HCT116 (cell line): Measurements from ENCODE around the gene INSRR. TPM values are rescaled to one million over a fixed set of nuclear protein-coding genes. Genes with fewer than 3 reads are reported as not detected.

ENCODE experiments used
- ATAC-seq: fragments of 200-7000 bp; cut with Tn5 transposase; 2 replicates; pipeline ENCODE4 v1.9.1; 2020; ENCODE audit warnings: mild to moderate bottlenecking, moderate library complexity
- BruUV-seq: library from RNA; stranded (reverse); fragments of 400-500 nt; replicated peaks from 2 replicates; lab custom pipeline; 2021; lab: Mats Ljungman, UMichigan
- CTCF ChIA-PET: fragments of 300-600 bp; sonication (Branson Sonifier 250); formaldehyde crosslinking; loops from one replicate; lab custom pipeline; 2021; ENCODE audit warnings: antibody characterized with exemption; lab: Charles Lee
- POLR2A ChIA-PET: fragments of 300-600, 350-600 bp; sonication (Branson Sonifier 250); formaldehyde crosslinking; loops from one replicate; lab custom pipeline; 2021; ENCODE audit warnings: antibody characterized with exemption; lab: Charles Lee
- RAD21 ChIA-PET, 2 experiments: fragments of 300-600 bp; sonication (Branson Sonifier 250); formaldehyde crosslinking; loops; one replicate each; lab custom pipeline; 2023; ENCODE audit warnings: low total read pairs in 2 of 2; ENCODE audit not compliant: uncharacterized antibody in 2 of 2, unreplicated experiment in 2 of 2, low non-redundant PET in 1 of 2; lab: Charles Lee
- DNase-seq: peaks from one replicate; pipeline ENCODE4 v3.0.0-alpha.2; 2010; ENCODE audit warnings: low read depth, low spot score
- H2AFZ ChIP-seq: fragments of 200-600 bp; shearing (Covaris generic), sonication (generic); 2 replicates; pipeline ENCODE4 v1.6.1; 2017; ENCODE audit warnings: low read depth, mixed run types, mixed read lengths, antibody characterized with exemption, low read length; ENCODE audit not compliant: poor library complexity, severe bottlenecking
- H3K27ac ChIP-seq: 2 replicates; pipeline ENCODE4 v1.5.1; 2012; ENCODE audit warnings: low read depth, low read length
- H3K27me3 ChIP-seq: fragments of 200-600 bp; sonication (generic); 2 replicates; pipeline ENCODE4 v1.6.1; 2016; ENCODE audit warnings: mixed run types, low read length, mixed read lengths; ENCODE audit not compliant: insufficient read depth
- H3K36me3 ChIP-seq, 2 experiments: fragments of 200-500 bp in 1 of 2; fragments of 200-600 bp in 1 of 2; sonication (Bioruptor generic) in 1 of 2; sonication (generic) in 1 of 2; 2 replicates each; pipeline versions ENCODE4 v1.5.1 to v1.6.1; 2014 to 2016; ENCODE audit warnings: low read length in 2 of 2, inconsistent platforms in 1 of 2, mixed read lengths in 1 of 2, mixed run types in 1 of 2; ENCODE audit not compliant: insufficient read depth in 2 of 2, control insufficient read depth in 1 of 2
- H3K4me1 ChIP-seq, 2 experiments: fragments of 200-600 bp in 1 of 2; sonication (generic) in 1 of 2; 2 replicates each; pipeline versions ENCODE4 v1.5.1 to v1.6.1; 2012 to 2017; ENCODE audit warnings: low read length in 2 of 2, inconsistent platforms in 1 of 2, mild to moderate bottlenecking in 1 of 2, mixed read lengths in 1 of 2, mixed run types in 1 of 2, moderate library complexity in 1 of 2; ENCODE audit not compliant: insufficient read depth in 2 of 2, control insufficient read depth in 1 of 2
- H3K4me2 ChIP-seq: fragments of 200-600 bp; sonication (generic); 2 replicates; pipeline ENCODE4 v1.6.1; 2017; ENCODE audit warnings: mixed run types, low read length, mixed read lengths
- H3K4me3 ChIP-seq, 2 experiments: fragments of 200-600 bp in 1 of 2; sonication (generic) in 1 of 2; replicated peaks in 1 of 2; 2 replicates each; pipeline ENCODE4 v1.5.1; 2011 to 2016; ENCODE audit warnings: low read length in 2 of 2, control low read depth in 1 of 2, low read depth in 1 of 2, mild to moderate bottlenecking in 1 of 2, mixed read lengths in 1 of 2, mixed run types in 1 of 2
- H3K79me2 ChIP-seq: fragments of 200-600 bp; sonication (generic); 2 replicates; pipeline ENCODE4 v1.6.1; 2017; ENCODE audit warnings: mild to moderate bottlenecking, mixed run types, low read length, moderate library complexity, mixed read lengths; ENCODE audit not compliant: insufficient read depth
- H3K9ac ChIP-seq: fragments of 200-600 bp; sonication (generic); 2 replicates; pipeline ENCODE4 v1.6.1; 2016; ENCODE audit warnings: low read length, mixed read lengths
- H3K9me2 ChIP-seq: fragments of 200-600 bp; sonication (generic), shearing (Covaris generic); 2 replicates; pipeline ENCODE4 v1.6.1; 2017; ENCODE audit warnings: mixed run types, mild to moderate bottlenecking, moderate library complexity; ENCODE audit not compliant: insufficient read depth
- H3K9me3 ChIP-seq, 2 experiments: fragments of 200-500 bp in 1 of 2; fragments of 200-600 bp in 1 of 2; sonication (Bioruptor generic) in 1 of 2; sonication (generic) in 1 of 2; 2 replicates each; pipeline ENCODE4 v1.6.1; 2014 to 2017; ENCODE audit warnings: low read length in 2 of 2, mixed read lengths in 2 of 2, inconsistent platforms in 1 of 2, low read depth in 1 of 2, mild to moderate bottlenecking in 1 of 2, mixed run types in 1 of 2, moderate library complexity in 1 of 2; ENCODE audit not compliant: control insufficient read depth in 1 of 2, insufficient read depth in 1 of 2
- H4K20me1 ChIP-seq: fragments of 200-600 bp; sonication (generic), shearing (Covaris generic); 2 replicates; pipeline ENCODE4 v1.6.1; 2017; ENCODE audit warnings: mixed run types, mild to moderate bottlenecking, moderate library complexity; ENCODE audit not compliant: insufficient read depth
- ATF3 ChIP-seq: IDR thresholded peaks from 2 replicates; pipeline ENCODE4 v1.6.1; 2012
- CEBPB ChIP-seq: IDR thresholded peaks from 2 replicates; pipeline ENCODE4 v1.6.1; 2012; ENCODE audit warnings: low read depth
- EGR1 ChIP-seq: IDR thresholded peaks from 2 replicates; pipeline ENCODE4 v1.6.1; 2012; ENCODE audit warnings: low read depth
- ELF1 ChIP-seq: IDR thresholded peaks from 2 replicates; pipeline ENCODE4 v1.6.1; 2012; ENCODE audit warnings: low read depth, borderline replicate concordance
- FOSL1 ChIP-seq: IDR thresholded peaks from 2 replicates; pipeline ENCODE4 v1.6.1; 2012; ENCODE audit warnings: low read depth
- JUND ChIP-seq: IDR thresholded peaks from 2 replicates; pipeline ENCODE4 v1.6.1; 2012
- MAX ChIP-seq: IDR thresholded peaks from 2 replicates; pipeline ENCODE4 v1.6.1; 2012
- POLR2AphosphoS5 ChIP-seq: IDR thresholded peaks from 2 replicates; pipeline ENCODE4 v1.6.1; 2011; ENCODE audit warnings: mild to moderate bottlenecking, low read depth, low read length, moderate library complexity
- SP1 ChIP-seq: IDR thresholded peaks from 2 replicates; pipeline ENCODE4 v1.6.1; 2012; ENCODE audit warnings: low read depth
- SRF ChIP-seq: IDR thresholded peaks from 2 replicates; pipeline ENCODE4 v1.6.1; 2012; ENCODE audit warnings: low read depth
- TCF7L2 ChIP-seq: IDR thresholded peaks from 2 replicates; pipeline ENCODE4 v1.7.0; 2011; ENCODE audit warnings: borderline replicate concordance, inconsistent platforms; ENCODE audit not compliant: insufficient read depth, insufficient read length; ENCODE audit errors: extremely low read depth
- ZBTB33 ChIP-seq: IDR thresholded peaks from 2 replicates; pipeline ENCODE4 v1.6.1; 2011; ENCODE audit warnings: mild to moderate bottlenecking, low read length, moderate library complexity; ENCODE audit not compliant: insufficient replicate concordance; ENCODE audit errors: extremely low read depth
- intact Hi-C: fragments of 100-400 bp; cut with micrococcal nuclease; formaldehyde crosslinking; loops from 2 replicates; pipeline ENCODE4 v1.10.0; 2022
- total RNA-seq: library from RNA; stranded (reverse); gene quantifications from one replicate; pipeline ENCODE4 v1.2.1, GENCODE V29; 2021; ENCODE audit not compliant: unreplicated experiment

The INSRR gene
- total RNA-seq, 1 experiment from 2014 or later = not detected

DNA sequence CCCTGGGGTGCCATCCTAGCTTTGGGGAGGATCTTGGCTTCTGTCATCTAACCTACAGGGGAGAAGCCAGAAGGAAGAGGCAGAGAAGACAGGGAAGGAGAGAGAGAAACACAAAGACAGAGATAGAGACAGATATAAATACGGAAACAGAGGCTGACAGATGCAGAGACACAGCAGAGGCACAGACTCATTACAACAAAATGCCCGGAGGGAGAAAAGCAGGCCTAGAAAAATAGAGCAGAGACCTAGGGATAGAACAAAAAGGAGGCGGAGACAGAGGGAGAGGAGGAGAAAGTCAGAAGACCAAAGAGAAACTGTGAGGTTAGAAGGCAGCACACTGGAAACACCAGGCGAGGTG is 36.5 kb upstream of the INSRR start (continued):
- TF ChIP-seq MAX (no peak), SRF (no peak), SP1 (no peak), TCF7L2 (no peak), JUND (no peak), FOSL1 (no peak)

DNA sequence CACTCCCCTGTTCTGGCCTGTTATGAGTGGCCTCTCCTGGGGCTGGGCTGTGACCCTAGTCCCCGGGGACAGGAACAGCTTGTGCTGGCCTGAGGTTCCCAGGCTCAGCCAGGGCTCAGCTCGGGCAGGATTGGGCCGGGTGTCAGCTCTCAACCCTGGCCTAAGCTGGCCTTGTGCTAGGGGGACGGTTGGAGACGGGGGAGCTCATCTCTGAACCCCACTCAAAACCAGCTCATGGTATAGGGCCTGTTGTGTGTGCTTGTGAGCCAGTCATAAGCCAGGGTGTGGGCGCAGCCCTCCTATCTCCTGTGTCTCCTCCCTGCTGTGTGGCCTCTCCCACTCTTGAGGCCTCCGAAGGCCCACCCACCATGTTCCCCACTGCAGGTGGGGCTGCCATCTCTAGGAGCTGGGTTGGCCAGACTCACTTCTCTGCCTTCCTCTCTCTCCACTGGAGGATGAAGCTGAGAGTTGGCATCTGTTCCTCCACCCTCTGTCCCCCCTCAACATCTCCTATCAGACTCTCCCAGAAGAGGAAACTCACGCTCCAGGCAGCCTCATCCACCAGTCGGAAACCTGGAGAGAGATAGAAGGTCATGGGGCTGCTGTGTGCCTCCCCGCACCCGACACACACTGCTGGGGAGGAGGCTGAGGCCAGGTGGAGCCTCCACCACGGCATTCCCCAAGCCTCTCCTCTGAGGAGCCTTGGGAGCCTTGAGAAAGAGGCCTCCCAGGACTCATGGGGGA is 36.0 kb upstream of the INSRR start:
- no peaks in the 10 kb centered on the region for H4K20me1 ChIP-seq
- H3K4me2 ChIP-seq = peak overlapping the region; percentile 83
- H3K9me2 ChIP-seq = no peaks in the 10 kb centered on the region
- DNase-seq (no peak), ATAC-seq (no peak)
- H3K9me3 ChIP-seq = no peaks in the 10 kb centered on the region
- H3K27me3 ChIP-seq = no peaks in the 10 kb centered on the region
- no peak overlapping the region for H3K4me3 ChIP-seq
- no peaks in the 10 kb centered on the region for H3K36me3 ChIP-seq
- H2AFZ ChIP-seq = no peak overlapping the region
- intact Hi-C loops = no loop called here
- no TSS peak for BruUV-seq
- peak overlapping the region; percentile 88; the same call in 1 of the 2 replicates for H3K27ac ChIP-seq
- no peaks in the 10 kb centered on the region for H3K79me2 ChIP-seq
- peak overlapping the region; percentile 65 for H3K9ac ChIP-seq
- TF ChIP-seq POLR2AphosphoS5 = no peak
- H3K4me1 ChIP-seq = peaks cover 32 to 70% of the 10 kb centered on the region in 2 experiments
- POLR2A ChIA-PET = no interaction called here
- CTCF ChIA-PET = interaction anchor here (0.9 to 1.9 kb wide), 3 partner anchors 25 to 33 kb away, joined by 3 to 9 read pairs (median 4); partner anchors contain the start of gene LRRC71
- RAD21 ChIA-PET = interaction anchor here in 1 of 2 experiments (1.0 kb wide), 1 partner anchor 33 kb away, joined by 5 read pairs; no protein-coding TSS in a partner anchor

DNA sequence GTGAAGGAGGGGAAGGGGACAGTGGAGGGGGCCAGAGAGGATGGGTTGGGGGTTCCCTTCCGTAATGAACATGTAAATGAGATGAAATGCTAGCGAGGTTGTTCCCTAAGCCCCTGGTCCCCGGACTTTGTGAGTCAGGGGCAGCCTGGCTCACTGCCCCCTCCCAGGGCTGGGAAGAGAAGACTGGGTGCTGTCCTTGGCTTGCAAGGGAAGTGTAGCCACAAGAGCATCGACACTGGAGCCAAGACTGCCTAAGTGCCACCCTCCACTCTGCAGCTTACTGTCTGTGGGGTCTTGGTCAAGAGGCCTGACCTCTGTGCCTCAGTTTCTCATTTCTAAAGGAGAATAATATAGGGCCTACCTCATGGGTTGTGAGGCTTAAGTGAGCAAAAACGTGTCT is 35.1 kb upstream of the INSRR start:
- Histone ChIP-seq H3K4me2 (no peak overlapping the region), H3K4me1 (peaks cover 32 to 74% of the 10 kb centered on the region in 2 experiments), H4K20me1 (no peaks in the 10 kb centered on the region), H3K27ac (no peak overlapping the region), H3K9me2 (no peaks in the 10 kb centered on the region), H3K9me3 (no peaks in the 10 kb centered on the region), H3K27me3 (no peaks in the 10 kb centered on the region), H3K4me3 (no peak overlapping the region), H3K9ac (no peak overlapping the region; the same call in 1 of the 2 replicates), H2AFZ (no peak overlapping the region), H3K79me2 (no peaks in the 10 kb centered on the region), H3K36me3 (no peaks in the 10 kb centered on the region)
- TF ChIP-seq JUND = no peak
- no peak for TF ChIP-seq CEBPB
- TF ChIP-seq ATF3 = no peak
- no peak for TF ChIP-seq ELF1
- TF ChIP-seq ZBTB33 = no peak
- TF ChIP-seq EGR1 = no peak
- ChIA-PET CTCF (interaction anchor here (1.0 to 1.9 kb wide), 2 partner anchors 26 to 34 kb away, joined by 4 to 9 read pairs; partner anchors contain the start of gene LRRC71), RAD21 (no interaction called here), POLR2A (no interaction called here)
- BruUV-seq = no TSS peak
- no peak for DNase-seq
- ATAC-seq = no peak
- intact Hi-C loops = no loop called here
